UCSD-AML1 (cell line): Measurements from ENCODE around the gene KCND3.
"Not testable (repeated sequence)": the region's sequence is repeated elsewhere in the genome, so short reads cannot be mapped to it uniquely, and the experiment has no call there.

Source experiments
- DNase-seq: peaks from one replicate; lab custom pipeline; 2025; ENCODE audit not compliant: unreplicated experiment; lab: John Stamatoyannopoulos, UW

Gene KCND3

GRCh38 chr1:111818081-111818480, 171.4 kb downstream of the KCND3 start:
- DNase-seq: no peak

- no peak for DNase-seq
Observed at GRCh38 chr1:111814642-111815041, 174.8 kb downstream of the KCND3 start.

GRCh38 chr1:111814305-111814628, 175.2 kb downstream of the KCND3 start:
- no peak for DNase-seq

GRCh38 chr1:111813440-111814304, 175.8 kb downstream of the KCND3 start:
- no peak for DNase-seq

- no peak for DNase-seq
Observed at GRCh38 chr1:111812306-111812705, 177.2 kb downstream of the KCND3 start.

GRCh38 chr1:111811891-111812290, 177.6 kb downstream of the KCND3 start:
- DNase-seq: no peak

- DNase-seq: no peak
Observed at GRCh38 chr1:111805251-111805650, 184.2 kb downstream of the KCND3 start.

GRCh38 chr1:111804776-111805175, 184.7 kb downstream of the KCND3 start:
- no peak for DNase-seq

GRCh38 chr1:111803951-111804350, 185.5 kb downstream of the KCND3 start:
- no peak for DNase-seq

- no peak for DNase-seq
Observed at GRCh38 chr1:111802984-111803383, 186.5 kb downstream of the KCND3 start.

- DNase-seq: no peak
Observed at GRCh38 chr1:111802110-111802509, 187.4 kb downstream of the KCND3 start.

- no peak for DNase-seq
Observed at GRCh38 chr1:111801071-111801850, 188.2 kb downstream of the KCND3 start.

- DNase-seq: not testable (repeated sequence)
Observed at GRCh38 chr1:111799722-111800121, 189.7 kb downstream of the KCND3 start.

- DNase-seq: no peak
Observed at GRCh38 chr1:111798580-111798979, 190.9 kb downstream of the KCND3 start.

- DNase-seq: no peak
Observed at GRCh38 chr1:111795401-111795800, 194.1 kb downstream of the KCND3 start.

GRCh38 chr1:111793923-111794322, 195.5 kb downstream of the KCND3 start:
- no peak for DNase-seq

- DNase-seq: no peak
Observed at GRCh38 chr1:111792249-111792648, 197.2 kb downstream of the KCND3 start.

- no peak for DNase-seq
Observed at GRCh38 chr1:111791776-111792175, 197.7 kb downstream of the KCND3 start.

- DNase-seq: no peak
Observed at GRCh38 chr1:111789666-111790316, 199.7 kb downstream of the KCND3 start.

- no peak for DNase-seq
Observed at GRCh38 chr1:111789142-111789541, 200.3 kb downstream of the KCND3 start.

- DNase-seq: no peak
Observed at GRCh38 chr1:111786669-111787207, 202.7 kb downstream of the KCND3 start.
